HepG2 (cell line): ENCODE data around the gene OPN5. TPM values are rescaled to one million over a fixed set of nuclear protein-coding genes. Genes with fewer than 3 reads are reported as not detected.

ENCODE experiments used
- ATAC-seq: fragments of 200-7000 bp; cut with Tn5 transposase; 3 replicates; pipeline ENCODE4 v1.9.1; 2020; ENCODE audit warnings: mild to moderate bottlenecking, moderate library complexity
- BruUV-seq: library from RNA; stranded (reverse); fragments of 400-500 nt; replicated peaks from 2 replicates; lab custom pipeline; 2021; lab: Mats Ljungman, UMichigan
- CTCF ChIA-PET: fragments of 300-600 bp; formaldehyde crosslinking; extraction: SDS; loops from one replicate; lab custom pipeline; 2021; ENCODE audit warnings: low total read pairs, inconsistent platforms, low intra/inter-chr PET ratio; lab: Yijun Ruan, JAX
- POLR2A ChIA-PET: fragments of 350-600 bp; sonication (Branson Sonifier 250); formaldehyde crosslinking; loops from one replicate; lab custom pipeline; 2020; ENCODE audit warnings: antibody characterized with exemption, inconsistent platforms; lab: Yijun Ruan, JAX
- DNase-seq: peaks from one replicate; pipeline ENCODE4 v3.0.0-alpha.2; 2015; ENCODE audit warnings: low spot score
- FAIRE-seq: peaks from 3 replicates; lab custom pipeline; 2011; peaks lifted over from hg19 to GRCh38; lab: Jason Lieb, UNC
- H2AFZ ChIP-seq: one replicate; pipeline ENCODE4 v1.6.1; 2011; ENCODE audit warnings: low read length, inconsistent platforms
- H3K27ac ChIP-seq: fragments of 300-600 bp; 3 replicates; pipeline ENCODE4 v1.8.0; 2011; ENCODE audit warnings: mixed run types, mild to moderate bottlenecking, mixed read lengths, low read length, inconsistent platforms; ENCODE audit not compliant: insufficient read depth; ENCODE audit errors: extremely low read length
- H3K27me3 ChIP-seq, 2 experiments: fragments of 200-600 bp in 1 of 2; 2 replicates in 1 of 2; 3 replicates in 1 of 2; pipeline versions ENCODE4 v1.6.0 to v1.8.0; 2011; ENCODE audit warnings: low read length in 2 of 2, mild to moderate bottlenecking in 2 of 2, moderate library complexity in 2 of 2, inconsistent platforms in 1 of 2; ENCODE audit not compliant: insufficient read depth in 2 of 2, control insufficient read depth in 1 of 2
- H3K36me3 ChIP-seq, 2 experiments: fragments of 200-600 bp in 1 of 2; replicated peaks in 1 of 2; 2 replicates in 1 of 2; 3 replicates in 1 of 2; pipeline versions ENCODE4 v1.5.1 to v1.8.0; 2011; ENCODE audit warnings: low read length in 2 of 2, inconsistent platforms in 1 of 2; ENCODE audit not compliant: insufficient read depth in 2 of 2, control insufficient read depth in 1 of 2
- H3K4me1 ChIP-seq: 2 replicates; pipeline ENCODE4 v1.5.1; 2012; ENCODE audit warnings: low read length, inconsistent platforms; ENCODE audit not compliant: insufficient read depth
- H3K4me2 ChIP-seq: 2 replicates; pipeline ENCODE4 v1.6.0; 2011; ENCODE audit warnings: low read depth, low read length, inconsistent platforms
- H3K4me3 ChIP-seq, 3 experiments: fragments of 200-600 bp in 1 of 3; sonication (generic), shearing (Covaris generic) in 1 of 3; replicated peaks in 1 of 3; 2 replicates each; pipeline ENCODE4 v1.5.1; 2011 to 2016; ENCODE audit warnings: low read length in 3 of 3, inconsistent platforms in 2 of 3, low read depth in 2 of 3, mild to moderate bottlenecking in 2 of 3, control low read depth in 1 of 3, mixed read lengths in 1 of 3; ENCODE audit not compliant: insufficient read depth in 1 of 3
- H3K79me2 ChIP-seq: one replicate; pipeline ENCODE4 v1.6.1; 2011; ENCODE audit warnings: low read length, inconsistent platforms; ENCODE audit not compliant: insufficient read depth
- H3K9ac ChIP-seq: 2 replicates; pipeline ENCODE4 v1.6.0; 2011; ENCODE audit warnings: mild to moderate bottlenecking, low read depth, low read length, inconsistent platforms; ENCODE audit not compliant: insufficient read depth
- H3K9me3 ChIP-seq: 2 replicates; pipeline ENCODE4 v1.5.1; 2012; ENCODE audit warnings: mild to moderate bottlenecking, low read length
- H4K20me1 ChIP-seq: 2 replicates; pipeline ENCODE4 v1.6.0; 2011; ENCODE audit warnings: inconsistent platforms, mild to moderate bottlenecking, low read length, moderate library complexity; ENCODE audit not compliant: insufficient read depth
- ATF7 ChIP-seq, 2 experiments: fragments of 450-650 bp in 1 of 2; sonication (generic) in 1 of 2; formaldehyde crosslinking in 1 of 2; IDR thresholded peaks; 2 replicates each; pipeline versions ENCODE4 v1.4.0 to v1.6.1; 2016 to 2020; ENCODE audit warnings: antibody characterized with exemption in 1 of 2, mild to moderate bottlenecking in 1 of 2, missing genetic modification reagents in 1 of 2
- FOSL2 ChIP-seq: sonication (generic); formaldehyde crosslinking; IDR thresholded peaks from 2 replicates; pipeline ENCODE4 v1.4.0; 2020; ENCODE audit warnings: missing genetic modification reagents
- FOXO4 ChIP-seq: sonication (generic); formaldehyde crosslinking; conservative IDR thresholded peaks from 2 replicates; pipeline ENCODE4 v1.8.1; 2023; ENCODE audit warnings: missing genetic modification reagents
- HOXA3 ChIP-seq: sonication (generic); formaldehyde crosslinking; IDR thresholded peaks from 2 replicates; pipeline ENCODE4 v1.5.0; 2020; ENCODE audit warnings: missing genetic modification reagents
- POLR2G ChIP-seq: fragments of 200-400 bp; formaldehyde crosslinking; IDR thresholded peaks from 2 replicates; pipeline ENCODE4 v1.6.1; 2018; ENCODE audit warnings: mild to moderate bottlenecking, low read depth, low read length, moderate library complexity
- ZFP62 ChIP-seq: sonication (generic); formaldehyde crosslinking; IDR thresholded peaks from 2 replicates; pipeline ENCODE4 v1.4.0; 2020; ENCODE audit warnings: missing genetic modification reagents
- ZNF878 ChIP-seq: sonication (generic); formaldehyde crosslinking; IDR thresholded peaks from 2 replicates; pipeline ENCODE4 v1.8.1; 2023; ENCODE audit warnings: mild to moderate bottlenecking, missing genetic modification reagents, moderate library complexity
- WGBS: methylation state at CpG from one replicate; pipeline ENCODE4 v1.1.6; 2017; ENCODE audit warnings: low lambda C conversion rate; 5-methylcytosine and 5-hydroxymethylcytosine counted together
- in situ Hi-C: cut with HindIII; loops from 2 replicates; pipeline ENCODE4 v1.10.0; 2017; ENCODE audit warnings: low pct_unique_long_range_greater_than_20kb; ENCODE audit not compliant: extremely low pct_ligation_motif_present
- intact Hi-C: fragments of 100-400 bp; cut with micrococcal nuclease; formaldehyde crosslinking; loops from one replicate; pipeline ENCODE4 v1.10.0; 2022; ENCODE audit not compliant: unreplicated experiment
- polyA plus RNA-seq, 8 experiments: library from polyadenylated mRNA; depleted of rRNA in 3 of 8; stranded (reverse) in 7 of 8; unstranded in 1 of 8; fragments of >200 nt; fragmentation: Illumina TruSeq in 4 of 8; extraction: Trizol in 4 of 8; gene quantifications; 2 replicates each; pipeline versions ENCODE4 v1.2.1 to v1.2.3, GENCODE V29; 2011 to 2016; ENCODE audit warnings: low read depth in 4 of 8, missing spikeins in 1 of 8, mixed read lengths in 1 of 8; ENCODE audit not compliant: insufficient read depth in 1 of 8
- total RNA-seq, 5 experiments: library from RNA; depleted of rRNA; stranded (reverse); fragments of >200 nt; fragmentation: Illumina TruSeq; extraction: Trizol; gene quantifications; 2 replicates each; pipeline ENCODE4 v1.2.3, GENCODE V29; 2016; ENCODE audit warnings: low read depth in 1 of 5
- TF ChIP-seq, protein P1 (sequence below): sonication (generic); formaldehyde crosslinking; IDR thresholded peaks from 2 replicates; pipeline ENCODE4 v1.9.0; 2022; ENCODE audit warnings: missing genetic modification reagents, mild to moderate bottlenecking, borderline replicate concordance

OPN5 gene
- total and polyA plus RNA-seq, 2 of the 13 experiments (the other 11 are each of a cell fraction or from before 2014, with no cell fraction given) = not detected

DNA sequence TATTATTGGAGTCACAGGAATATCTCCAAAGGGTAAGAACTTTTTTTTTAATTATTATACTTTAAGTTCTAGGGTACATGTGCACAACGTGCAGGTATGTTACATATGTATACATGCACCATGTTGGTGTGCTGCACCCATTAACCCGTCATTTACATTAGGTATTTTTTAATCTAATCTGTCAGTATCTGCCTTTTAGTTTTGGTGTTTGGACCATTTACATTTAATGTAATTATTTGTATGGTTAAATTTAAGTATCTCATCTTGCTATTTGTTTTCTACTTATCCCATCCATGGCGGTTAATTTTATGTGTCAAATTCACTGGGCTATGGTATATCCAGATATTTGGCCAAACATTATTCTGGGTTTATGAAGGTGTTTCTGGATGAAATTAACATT lies 15.4 kb upstream of the OPN5 start (continued):
- TF ChIP-seq HOXA3 (CRISPR knock-in tag) (no peak), FOSL2 (no peak)
- TF ChIP-seq, protein P1, sequence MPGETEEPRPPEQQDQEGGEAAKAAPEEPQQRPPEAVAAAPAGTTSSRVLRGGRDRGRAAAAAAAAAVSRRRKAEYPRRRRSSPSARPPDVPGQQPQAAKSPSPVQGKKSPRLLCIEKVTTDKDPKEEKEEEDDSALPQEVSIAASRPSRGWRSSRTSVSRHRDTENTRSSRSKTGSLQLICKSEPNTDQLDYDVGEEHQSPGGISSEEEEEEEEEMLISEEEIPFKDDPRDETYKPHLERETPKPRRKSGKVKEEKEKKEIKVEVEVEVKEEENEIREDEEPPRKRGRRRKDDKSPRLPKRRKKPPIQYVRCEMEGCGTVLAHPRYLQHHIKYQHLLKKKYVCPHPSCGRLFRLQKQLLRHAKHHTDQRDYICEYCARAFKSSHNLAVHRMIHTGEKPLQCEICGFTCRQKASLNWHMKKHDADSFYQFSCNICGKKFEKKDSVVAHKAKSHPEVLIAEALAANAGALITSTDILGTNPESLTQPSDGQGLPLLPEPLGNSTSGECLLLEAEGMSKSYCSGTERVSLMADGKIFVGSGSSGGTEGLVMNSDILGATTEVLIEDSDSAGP (CRISPR knock-in tag) = no peak

GRCh38 chr6:47767102-47767501 lies 14.7 kb upstream of the OPN5 start:
- 2% methylated on average over 1 of the region's 1 CpG for WGBS
- in situ Hi-C loops (no loop called here), intact Hi-C loops (no loop called here)
- no peaks in the 10 kb centered on the region for H4K20me1 ChIP-seq
- no peaks in the 10 kb centered on the region for H3K9me3 ChIP-seq
- ATAC-seq (no peak), DNase-seq (no peak), FAIRE-seq (no peak)
- TF ChIP-seq ATF7 (IDR thresholded peaks at IDR 0.05) (peak; percentile 87), ATF7 (CRISPR knock-in tag; IDR thresholded peaks at IDR 0.05) (no peak), ZFP62 (CRISPR knock-in tag) (no peak)
- H3K36me3 ChIP-seq = no peaks in the 10 kb centered on the region
- no peaks in the 10 kb centered on the region for H3K4me1 ChIP-seq
- H3K27ac ChIP-seq = no peak overlapping the region
- ChIA-PET POLR2A (no interaction called here), CTCF (no interaction called here)
- no TSS peak for BruUV-seq
- H3K79me2 ChIP-seq = no peaks in the 10 kb centered on the region
- H3K4me2 ChIP-seq = no peak overlapping the region
- H3K9ac ChIP-seq = no peak overlapping the region
- 0 out of 5 replicates have a peak, but pooled peaks cover 0 to 5% of the 10 kb centered on the region in 2 experiments for H3K27me3 ChIP-seq
- no peak overlapping the region for H2AFZ ChIP-seq
- no peak overlapping the region for H3K4me3 ChIP-seq

GRCh38 chr6:47769982-47770381 lies 11.8 kb upstream of the OPN5 start:
- Histone ChIP-seq H3K27ac (no peak overlapping the region), H3K4me3 (no peak overlapping the region), H3K27me3 (no peaks in the 10 kb centered on the region), H3K4me2 (no peak overlapping the region), H4K20me1 (no peaks in the 10 kb centered on the region), H2AFZ (no peak overlapping the region), H3K36me3 (no peaks in the 10 kb centered on the region), H3K9me3 (no peaks in the 10 kb centered on the region), H3K79me2 (no peaks in the 10 kb centered on the region), H3K4me1 (no peaks in the 10 kb centered on the region), H3K9ac (no peak overlapping the region)
- DNase-seq (no peak), ATAC-seq (no peak), FAIRE-seq (no peak)
- in situ Hi-C loops (no loop called here), intact Hi-C loops (loop anchor here (5.0 kb wide), 1 partner anchor 933 kb away; no protein-coding TSS in a partner anchor)
- CTCF ChIA-PET = no interaction called here
- TF ChIP-seq ZNF878 (CRISPR knock-in tag) (no peak), FOXO4 (CRISPR knock-in tag) (no peak), POLR2G (no peak)
- no TSS peak for BruUV-seq
- POLR2A ChIA-PET = no interaction called here
